Measurements from ENCODE around the gene KIRREL2.
A peak's percentile ranks its signal among the peaks of the same experiment; 100 is the strongest.
"Not testable (repeated sequence)": the region's sequence is repeated elsewhere in the genome, so short reads cannot be mapped to it uniquely, and the experiment has no call there.

Gene KIRREL2

GRCh38 chr19:35870124-35870736 lies 13.5 kb downstream of the KIRREL2 start:
- not testable (repeated sequence) for DNase-seq

- no peak for DNase-seq
Observed at GRCh38 chr19:35870798-35871197, 14.1 kb downstream of the KIRREL2 start.

GRCh38 chr19:35871611-35872010 lies 14.9 kb downstream of the KIRREL2 start:
- DNase-seq, result no peak

GRCh38 chr19:35872180-35872579 lies 15.5 kb downstream of the KIRREL2 start:
- no peak for DNase-seq

GRCh38 chr19:35874392-35874930 lies 17.8 kb downstream of the KIRREL2 start:
- no peak for DNase-seq

- DNase-seq, result no peak
Observed at GRCh38 chr19:35879068-35879467, 22.4 kb downstream of the KIRREL2 start.

- no peak for DNase-seq
Observed at GRCh38 chr19:35879770-35880317, 23.1 kb downstream of the KIRREL2 start.

GRCh38 chr19:35882114-35882832 lies 25.6 kb downstream of the KIRREL2 start:
- peak; percentile 39 for DNase-seq

- DNase-seq, result no peak
Observed at GRCh38 chr19:35883882-35884281, 27.2 kb downstream of the KIRREL2 start.

GRCh38 chr19:35885225-35885738 lies 28.6 kb downstream of the KIRREL2 start:
- no peak for DNase-seq

GRCh38 chr19:35885904-35886303 lies 29.2 kb downstream of the KIRREL2 start:
- no peak for DNase-seq

GRCh38 chr19:35887197-35887596 lies 30.5 kb downstream of the KIRREL2 start:
- DNase-seq, result no peak

GRCh38 chr19:35888398-35888797 lies 31.7 kb downstream of the KIRREL2 start:
- DNase-seq, result no peak

- DNase-seq, result no peak
Observed at GRCh38 chr19:35889370-35890112, 32.8 kb downstream of the KIRREL2 start.

GRCh38 chr19:35890113-35890650 lies 33.5 kb downstream of the KIRREL2 start:
- DNase-seq, result no peak

GRCh38 chr19:35891819-35892218 lies 35.1 kb downstream of the KIRREL2 start:
- not testable (repeated sequence) for DNase-seq

GRCh38 chr19:35894342-35894741 lies 37.6 kb downstream of the KIRREL2 start:
- no peak for DNase-seq

GRCh38 chr19:35895911-35896642 lies 39.4 kb downstream of the KIRREL2 start:
- no peak for DNase-seq

- DNase-seq, result no peak
Observed at GRCh38 chr19:35896643-35897040, 39.9 kb downstream of the KIRREL2 start.

- no peak for DNase-seq
Observed at GRCh38 chr19:35897706-35898451, 41.2 kb downstream of the KIRREL2 start.

GRCh38 chr19:35898499-35898809 lies 41.7 kb downstream of the KIRREL2 start:
- DNase-seq, result no peak
